ENCODE measurements around the gene PGRMC1.

The PGRMC1 gene

DNA sequence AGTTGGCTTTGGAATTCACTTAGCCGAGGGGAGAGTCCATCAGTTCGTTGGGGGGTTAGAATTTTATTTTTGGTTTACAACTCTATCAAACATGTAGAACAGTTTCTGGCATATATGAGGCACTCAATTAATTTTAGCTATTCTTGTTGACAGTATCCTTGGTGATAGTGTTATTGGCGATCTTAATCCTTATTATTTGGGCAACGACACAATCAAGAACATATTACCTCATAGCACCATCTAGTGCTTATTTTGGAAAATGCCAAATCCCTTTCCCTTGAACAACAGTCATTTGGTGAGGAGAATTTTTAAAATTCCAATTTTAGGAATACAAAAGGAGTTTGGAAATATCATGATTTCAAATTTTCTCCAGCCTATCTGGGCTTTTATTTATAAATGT is 17.9 kb upstream of the PGRMC1 start:
- Mint-ChIP-seq H3K27me3 (peaks cover 27 to 36% of the 10 kb centered on the region in 2 donors), H3K4me1 (no peaks in the 10 kb centered on the region), H3K36me3 (no peaks in the 10 kb centered on the region), H3K27ac (no peak overlapping the region), H3K4me3 (no peak overlapping the region), H3K9me3 (no peaks in the 10 kb centered on the region)
- no peak for DNase-seq
- no peak for ATAC-seq (replicated peaks)

DNA sequence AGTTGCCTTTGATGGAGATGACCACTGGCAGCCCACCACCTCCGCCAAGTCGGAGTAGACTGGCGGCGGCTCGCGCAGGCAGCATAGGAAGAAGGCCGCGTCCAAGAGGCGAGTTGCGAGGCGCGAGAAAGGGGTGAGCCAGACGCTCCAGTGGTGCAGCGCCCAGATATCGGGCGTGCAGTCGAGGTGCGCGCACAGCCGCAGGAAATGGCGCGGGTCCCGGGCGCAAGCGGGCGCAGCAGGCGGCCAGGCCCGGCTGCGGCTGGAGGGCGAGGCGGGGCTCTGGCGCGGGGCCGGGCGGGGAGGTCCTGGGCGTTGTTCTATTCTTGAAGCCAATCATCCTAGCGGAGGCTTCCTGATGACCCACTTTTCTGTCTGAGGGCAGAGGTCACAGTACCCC is 13.2 kb upstream of the PGRMC1 start:
- Mint-ChIP-seq H3K36me3 (no peaks in the 10 kb centered on the region), H3K4me3 (no peak overlapping the region), H3K27ac (no peak overlapping the region), H3K9me3 (no peaks in the 10 kb centered on the region), H3K4me1 (no peaks in the 10 kb centered on the region), H3K27me3 (peaks cover 34 to 42% of the 10 kb centered on the region in 2 donors)
- no peak for DNase-seq
- no peak for ATAC-seq (replicated peaks)

DNA sequence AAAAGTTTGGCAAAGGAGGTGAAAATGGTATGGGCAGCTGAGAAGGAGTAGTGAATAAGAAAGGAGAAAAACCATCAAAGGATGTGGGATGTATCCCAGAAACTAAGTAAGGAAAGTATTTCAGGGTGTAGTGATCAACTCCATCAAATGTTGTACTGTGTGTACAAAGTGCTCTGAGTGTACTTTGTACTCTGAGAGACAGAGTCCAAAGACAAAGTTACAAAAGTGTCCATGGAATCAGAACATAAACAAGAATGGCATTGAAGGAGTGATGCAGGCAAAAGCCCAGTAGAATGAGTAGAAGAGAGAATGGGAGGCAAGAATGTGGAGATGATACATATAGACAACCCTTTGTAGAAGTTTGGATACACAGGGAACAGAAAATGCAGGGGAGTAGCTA is 12.3 kb upstream of the PGRMC1 start:
- Mint-ChIP-seq H3K9me3 (no peaks in the 10 kb centered on the region), H3K4me3 (no peak overlapping the region), H3K36me3 (no peaks in the 10 kb centered on the region), H3K4me1 (no peaks in the 10 kb centered on the region), H3K27me3 (peaks cover 40 to 45% of the 10 kb centered on the region in 2 donors), H3K27ac (no peak overlapping the region)
- DNase-seq: no peak
- no peak for ATAC-seq (replicated peaks)

DNA sequence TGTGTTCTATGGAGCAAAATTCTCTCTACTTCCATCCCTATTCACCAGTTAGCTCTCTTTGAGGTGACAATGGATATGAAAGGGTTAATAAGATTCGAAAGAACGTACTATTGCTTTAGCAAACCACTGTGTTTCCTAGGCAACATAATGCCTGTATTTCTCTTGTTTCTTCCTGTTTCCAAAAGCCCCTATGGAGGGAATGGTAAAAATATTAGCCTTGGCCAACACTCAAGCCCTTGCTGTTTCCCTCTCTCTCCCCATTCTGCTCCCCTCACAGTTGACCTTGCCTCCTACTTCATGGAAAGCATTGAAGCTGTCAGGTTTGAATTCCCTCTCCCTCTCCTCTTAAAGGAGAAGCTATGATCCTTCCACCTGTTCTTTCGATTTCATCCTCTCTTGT is 9.6 kb upstream of the PGRMC1 start:
- H3K4me3 Mint-ChIP-seq: no peak overlapping the region
- peaks cover 0 to under 1% of the 10 kb centered on the region in 2 donors for H3K4me1 Mint-ChIP-seq
- no peak for ATAC-seq (replicated peaks)
- H3K27ac Mint-ChIP-seq: no peak overlapping the region
- no peaks in the 10 kb centered on the region for H3K9me3 Mint-ChIP-seq
- peaks cover 36 to 41% of the 10 kb centered on the region in 2 donors for H3K27me3 Mint-ChIP-seq
- DNase-seq: no peak
- no peaks in the 10 kb centered on the region for H3K36me3 Mint-ChIP-seq

DNA sequence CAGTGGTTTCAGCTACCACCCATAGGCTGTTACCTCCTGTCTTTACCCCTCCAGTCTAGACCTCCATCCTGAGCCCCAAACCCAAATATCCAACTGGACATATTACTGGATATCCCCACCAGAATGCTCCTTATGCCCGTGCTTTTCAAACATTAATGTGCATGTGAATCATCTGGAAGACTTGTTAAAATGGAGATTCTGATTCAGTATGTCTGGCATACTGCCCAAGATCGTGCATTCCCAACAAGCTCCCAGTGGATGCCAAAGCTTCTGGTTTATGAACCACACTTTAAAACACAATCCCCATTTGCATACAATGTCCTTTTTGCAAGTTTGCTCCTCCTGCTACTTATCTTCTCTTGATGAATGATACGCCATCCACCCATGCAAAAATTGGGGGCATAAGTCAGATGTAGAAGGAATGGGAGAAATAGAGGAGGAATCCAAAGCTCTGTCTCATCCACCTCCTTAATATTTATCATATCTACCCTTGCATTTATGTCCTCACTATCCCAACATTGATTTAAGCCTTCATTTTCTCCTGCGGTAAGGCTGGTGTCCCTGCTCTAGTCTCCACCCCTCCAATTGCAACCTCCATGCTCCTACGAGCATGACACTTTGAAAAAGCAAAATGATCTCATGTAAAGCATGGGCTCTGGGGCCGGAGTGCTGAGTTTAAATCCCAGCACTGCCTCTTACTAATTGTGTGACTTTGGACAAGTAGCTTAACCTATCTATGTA is 7.4 kb upstream of the PGRMC1 start:
- DNase-seq: no peak
- no peak for ATAC-seq (replicated peaks)
- H3K36me3 Mint-ChIP-seq: no peaks in the 10 kb centered on the region
- peaks cover 34 to 37% of the 10 kb centered on the region in 2 donors for H3K27me3 Mint-ChIP-seq
- H3K4me3 Mint-ChIP-seq: no peak overlapping the region
- H3K9me3 Mint-ChIP-seq: no peaks in the 10 kb centered on the region
- H3K4me1 Mint-ChIP-seq: peaks cover 0 to 3% of the 10 kb centered on the region in 2 donors
- no peak overlapping the region for H3K27ac Mint-ChIP-seq

DNA sequence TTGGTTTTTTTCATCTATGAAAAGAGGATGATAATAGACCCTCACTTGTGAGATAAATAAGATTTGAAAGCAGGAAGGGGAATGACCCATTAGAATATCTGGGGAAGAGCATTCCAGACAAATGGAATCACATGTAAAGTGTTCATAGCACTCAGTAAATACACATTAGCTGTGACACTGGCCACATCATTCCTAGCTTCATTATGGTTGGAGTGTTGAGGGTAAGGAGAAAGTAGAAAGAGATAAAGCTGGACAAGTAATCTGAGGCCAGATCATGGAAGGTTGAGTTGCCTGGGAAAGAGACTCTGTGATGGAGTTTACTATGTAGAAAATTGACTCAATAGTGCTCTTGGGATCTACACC is 6.9 kb upstream of the PGRMC1 start:
- H3K4me3 Mint-ChIP-seq: no peak overlapping the region
- H3K36me3 Mint-ChIP-seq: no peaks in the 10 kb centered on the region
- H3K9me3 Mint-ChIP-seq: no peaks in the 10 kb centered on the region
- no peak for ATAC-seq (replicated peaks)
- H3K27me3 Mint-ChIP-seq: peaks cover 30 to 32% of the 10 kb centered on the region in 2 donors
- peaks cover 0 to 3% of the 10 kb centered on the region in 2 donors for H3K4me1 Mint-ChIP-seq
- DNase-seq: no peak
- no peak overlapping the region for H3K27ac Mint-ChIP-seq

DNA sequence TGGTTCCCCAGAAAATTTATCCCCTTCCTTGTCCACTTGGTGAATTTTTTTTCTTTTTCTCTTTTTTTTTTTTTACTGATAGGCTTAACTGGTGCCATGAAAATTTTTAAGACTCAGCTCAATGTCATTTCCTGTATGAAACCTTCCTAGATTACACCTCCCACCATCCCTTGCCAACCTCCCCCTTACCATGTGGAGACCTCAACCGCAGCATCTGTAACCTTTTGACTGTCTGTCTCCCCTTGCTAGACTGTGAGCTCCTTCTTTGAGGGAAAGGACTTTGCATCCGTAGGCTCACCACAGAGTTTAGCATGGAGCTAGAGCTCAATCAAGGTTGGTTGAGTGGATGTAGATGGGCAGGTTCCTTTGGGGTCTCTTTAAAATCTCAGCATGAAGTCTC is 5.2 kb upstream of the PGRMC1 start:
- no peaks in the 10 kb centered on the region for H3K9me3 Mint-ChIP-seq
- H3K36me3 Mint-ChIP-seq: no peaks in the 10 kb centered on the region
- no peak overlapping the region for H3K27ac Mint-ChIP-seq
- peaks cover 30 to 40% of the 10 kb centered on the region in 2 donors for H3K27me3 Mint-ChIP-seq
- DNase-seq: no peak
- peaks cover 6 to 8% of the 10 kb centered on the region in 2 donors for H3K4me1 Mint-ChIP-seq
- ATAC-seq (replicated peaks): no peak
- H3K4me3 Mint-ChIP-seq: no peak overlapping the region

DNA sequence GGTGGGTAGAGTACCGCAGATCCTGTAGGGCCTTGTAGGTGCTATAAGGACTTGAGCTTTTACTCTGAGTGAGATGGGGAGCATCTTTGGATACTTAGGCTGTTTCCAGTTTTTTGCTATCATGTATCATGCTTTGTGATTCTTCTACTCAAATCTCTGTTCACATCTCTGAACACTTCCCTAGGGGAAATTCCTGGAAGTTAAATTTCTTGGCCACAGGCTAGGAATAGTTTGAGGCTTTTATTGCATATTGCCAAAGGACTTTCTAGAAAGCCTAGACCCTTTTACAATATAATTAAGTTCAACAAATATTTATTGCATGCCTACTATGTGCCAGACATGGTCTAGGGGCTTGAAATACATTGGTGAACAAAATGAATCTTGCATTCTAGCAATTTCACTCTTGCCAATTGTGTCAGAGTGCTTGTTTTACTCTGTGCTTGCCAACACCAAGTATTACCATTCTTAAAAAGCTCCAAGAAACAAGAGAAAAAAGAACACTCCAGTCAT is 4.1 kb upstream of the PGRMC1 start:
- H3K4me3 Mint-ChIP-seq: no peak overlapping the region
- H3K27me3 Mint-ChIP-seq: peaks cover 28 to 37% of the 10 kb centered on the region in 2 donors
- H3K36me3 Mint-ChIP-seq: no peaks in the 10 kb centered on the region
- no peaks in the 10 kb centered on the region for H3K9me3 Mint-ChIP-seq
- H3K4me1 Mint-ChIP-seq: peaks cover 8 to 11% of the 10 kb centered on the region in 2 donors
- DNase-seq (no peak), ATAC-seq (replicated peaks) (no peak)
- no peak overlapping the region for H3K27ac Mint-ChIP-seq

DNA sequence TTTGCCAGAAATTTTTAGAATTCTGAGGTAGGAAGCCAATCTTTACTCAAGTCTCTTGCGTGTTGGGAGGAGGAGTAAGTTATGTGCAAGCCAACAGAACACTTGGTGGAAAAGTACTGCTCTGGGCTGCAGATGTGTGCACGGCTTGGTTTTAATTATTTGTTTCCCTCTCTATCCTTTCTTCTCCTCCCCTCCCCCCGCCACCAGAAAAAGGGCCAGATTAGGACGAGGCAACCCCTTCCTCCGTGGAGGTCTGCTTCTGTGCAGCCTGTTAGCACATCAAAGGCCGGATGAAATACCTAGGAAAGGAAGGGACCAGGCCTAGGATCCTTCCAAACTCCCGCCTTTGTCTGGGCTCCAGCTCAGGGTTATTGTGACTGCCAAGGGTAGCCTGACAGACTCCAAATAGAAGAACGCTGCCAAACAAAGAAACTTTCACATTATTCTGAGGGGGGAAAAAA is 1.0 kb upstream of the PGRMC1 start:
- Mint-ChIP-seq H3K9me3 (no peaks in the 10 kb centered on the region), H3K27me3 (peaks cover 8 to 15% of the 10 kb centered on the region in 2 donors), H3K4me1 (peaks cover 13 to 21% of the 10 kb centered on the region in 2 donors), H3K4me3 (peak overlapping the region; percentile 82 to 86), H3K27ac (peak overlapping the region; percentile 84), H3K36me3 (peaks cover 4 to 5% of the 10 kb centered on the region in 2 donors)
- ATAC-seq (replicated peaks) (no peak), DNase-seq (no peak)

DNA sequence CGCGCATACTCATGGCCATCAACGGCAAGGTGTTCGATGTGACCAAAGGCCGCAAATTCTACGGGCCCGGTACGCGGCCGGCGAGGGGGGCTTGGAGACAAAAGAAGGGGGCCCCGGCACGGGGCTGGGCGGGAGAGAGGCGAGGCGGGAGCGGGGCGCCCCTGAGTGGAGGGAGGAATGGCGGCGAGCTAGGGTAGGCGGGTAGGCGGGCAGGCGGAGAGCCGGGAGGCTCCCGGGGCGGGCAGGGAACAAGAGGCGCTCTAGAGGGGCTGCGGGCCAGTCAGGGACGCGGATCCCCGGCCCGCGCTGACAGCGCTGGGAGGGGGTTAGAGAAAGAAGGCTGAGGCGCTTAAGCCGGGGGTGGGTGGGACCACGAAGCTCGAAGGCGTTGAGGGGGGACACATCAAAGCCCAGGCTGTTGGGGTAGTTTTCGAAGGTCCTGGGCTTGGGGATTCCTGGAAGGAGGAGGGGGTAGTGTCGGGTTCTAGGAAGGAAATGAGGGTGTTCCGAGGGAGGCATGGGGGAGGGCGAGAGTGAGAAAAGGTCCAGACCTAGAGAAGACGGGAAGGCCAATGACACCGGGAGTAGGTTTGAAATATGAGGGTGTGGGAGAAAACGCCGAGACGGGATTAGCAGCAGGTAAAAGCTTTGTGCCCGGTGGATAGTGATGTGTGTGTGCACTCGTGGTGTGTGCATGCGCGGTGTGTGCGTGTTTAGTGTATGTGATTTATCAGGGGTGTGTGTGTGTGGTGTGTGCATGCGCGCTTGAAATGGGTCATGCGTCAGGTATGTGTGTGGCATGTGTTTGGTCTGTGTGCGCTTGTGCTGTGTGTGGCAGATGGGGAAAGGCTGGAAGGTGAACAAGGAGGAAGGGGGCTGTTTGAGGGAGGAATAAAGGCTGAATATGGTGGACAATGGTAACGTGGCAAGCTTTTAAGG is 807 bp downstream of the PGRMC1 start:
- Mint-ChIP-seq H3K4me3 (peak overlapping the region; percentile 82 to 86), H3K27me3 (peaks cover 8 to 15% of the 10 kb centered on the region in 2 donors), H3K27ac (peak overlapping the region; percentile 81), H3K9me3 (no peaks in the 10 kb centered on the region), H3K36me3 (peaks cover 6% of the 10 kb centered on the region in 2 donors), H3K4me1 (peaks cover 10 to 21% of the 10 kb centered on the region in 2 donors)
- ATAC-seq (replicated peaks) (peak; percentile 39 to 41), DNase-seq (no peak)

DNA sequence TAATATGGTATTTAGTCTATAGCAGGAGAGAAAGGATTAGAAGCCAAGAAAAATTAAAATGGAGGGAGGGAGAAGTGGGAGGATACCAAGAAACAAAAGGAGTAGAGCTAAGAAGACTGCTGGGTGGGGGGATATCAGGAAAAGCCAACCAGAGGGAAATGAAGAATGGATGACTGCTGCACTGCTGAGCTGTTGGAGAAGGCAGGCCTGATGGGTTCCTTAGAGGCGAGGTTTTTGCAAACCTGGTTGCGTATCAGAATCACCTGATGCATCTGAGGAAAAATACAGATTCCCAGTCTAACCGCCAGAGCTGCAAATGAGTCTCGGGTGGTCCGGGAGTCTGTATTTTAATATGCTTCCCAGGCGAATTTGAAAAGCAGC is 1.5 kb downstream of the PGRMC1 start:
- DNase-seq (no peak), ATAC-seq (replicated peaks) (no peak)
- peak overlapping the region; percentile 0 for H3K27ac Mint-ChIP-seq
- no peaks in the 10 kb centered on the region for H3K9me3 Mint-ChIP-seq
- peaks cover 11 to 12% of the 10 kb centered on the region in 2 donors for H3K36me3 Mint-ChIP-seq
- H3K27me3 Mint-ChIP-seq: peaks cover 8 to 15% of the 10 kb centered on the region in 2 donors
- peaks cover 10 to 21% of the 10 kb centered on the region in 2 donors for H3K4me1 Mint-ChIP-seq
- peak overlapping the region; percentile 82 to 86 for H3K4me3 Mint-ChIP-seq

DNA sequence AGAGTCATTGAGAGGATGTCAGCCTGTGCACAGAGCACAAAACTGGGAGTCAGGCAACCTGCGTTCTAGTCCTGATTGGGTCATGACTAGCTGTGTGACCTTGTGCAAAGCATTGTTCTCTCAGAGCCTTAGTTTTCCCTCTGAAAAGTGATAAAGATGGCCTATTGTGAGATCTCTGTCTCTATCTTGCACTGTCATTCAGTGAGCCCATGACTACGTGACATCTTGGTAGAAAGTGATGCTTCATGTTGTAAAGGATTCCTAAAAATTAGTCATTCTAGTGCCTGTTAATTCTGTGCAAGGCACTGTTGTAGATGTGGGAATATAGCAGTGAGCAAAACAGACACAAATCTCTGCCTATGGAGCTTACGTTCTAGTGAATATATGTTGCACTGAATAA is 2.5 kb downstream of the PGRMC1 start:
- Mint-ChIP-seq H3K9me3 (no peaks in the 10 kb centered on the region), H3K27ac (no peak overlapping the region), H3K4me3 (no peak overlapping the region), H3K27me3 (peaks cover 8 to 15% of the 10 kb centered on the region in 2 donors), H3K4me1 (peaks cover 10 to 21% of the 10 kb centered on the region in 2 donors), H3K36me3 (peaks cover 11 to 18% of the 10 kb centered on the region in 2 donors)
- ATAC-seq (replicated peaks): no peak
- no peak for DNase-seq

DNA sequence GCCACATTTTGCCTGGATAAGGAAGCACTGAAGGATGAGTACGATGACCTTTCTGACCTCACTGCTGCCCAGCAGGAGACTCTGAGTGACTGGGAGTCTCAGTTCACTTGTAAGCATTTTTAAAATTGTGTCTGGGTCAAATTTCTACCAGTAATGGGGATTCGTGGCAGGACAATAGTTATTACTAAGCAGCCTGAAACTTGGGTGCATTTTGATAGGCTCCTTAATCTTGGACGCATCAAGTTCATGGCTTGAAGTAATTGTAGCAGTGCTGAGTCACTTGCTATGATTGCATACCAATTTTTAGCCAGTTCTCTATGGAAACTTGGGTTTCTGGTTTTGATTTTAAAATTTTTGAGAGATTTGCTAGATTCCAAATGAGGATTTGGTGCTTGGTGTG is 4.3 kb downstream of the PGRMC1 start:
- Mint-ChIP-seq H3K27ac (no peak overlapping the region), H3K36me3 (peaks cover 11 to 20% of the 10 kb centered on the region in 2 donors), H3K9me3 (no peaks in the 10 kb centered on the region), H3K4me1 (peaks cover 9 to 20% of the 10 kb centered on the region in 2 donors), H3K4me3 (no peak overlapping the region), H3K27me3 (peaks cover under 1 to 5% of the 10 kb centered on the region in 2 donors)
- DNase-seq (no peak), ATAC-seq (replicated peaks) (no peak)

DNA sequence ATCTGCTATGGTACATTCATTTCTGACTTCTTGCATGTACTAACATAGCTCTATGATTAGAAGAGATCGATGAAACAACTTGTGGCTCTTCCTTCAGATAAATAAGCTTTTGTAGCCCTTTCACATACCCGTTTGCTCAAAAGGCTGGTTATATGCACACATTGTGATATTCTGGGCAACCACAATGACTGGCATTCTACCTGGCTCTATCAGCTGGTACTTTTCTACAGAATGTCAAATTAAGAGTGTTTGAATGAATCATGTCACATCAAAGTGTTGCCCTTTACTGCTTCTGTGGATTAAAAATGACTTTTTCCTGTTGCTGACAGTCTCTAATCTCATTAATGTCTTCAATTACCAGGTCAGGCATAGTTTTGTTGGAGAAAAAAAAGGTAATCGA is 11.6 kb downstream of the PGRMC1 start:
- Mint-ChIP-seq H3K27me3 (no peaks in the 10 kb centered on the region), H3K4me1 (no peaks in the 10 kb centered on the region), H3K9me3 (no peaks in the 10 kb centered on the region), H3K4me3 (no peak overlapping the region), H3K27ac (no peak overlapping the region), H3K36me3 (peaks cover 0 to 6% of the 10 kb centered on the region in 2 donors)
- DNase-seq: no peak
- no peak for ATAC-seq (replicated peaks)

Data from stimulated activated naive B cell treated with anti-CD40 and anti-IgM and Interleukin-4, amounts not matched to agents 10 μg/mL and 1 μg/mL and 100 μg/mL, for 72 hours (primary cell).